Activated CD8-positive, alpha-beta T cell treated with anti-CD3 and anti-CD28 coated beads for 36 hours (primary cell): Measurements from ENCODE around the gene MRPS18C. TPM values are rescaled to one million over a fixed set of nuclear protein-coding genes. Genes with fewer than 3 reads are reported as not detected.
"Not testable (repeated sequence)": the region's sequence is repeated elsewhere in the genome, so short reads cannot be mapped to it uniquely, and the experiment has no call there.

ENCODE experiments used
- ATAC-seq: fragments of 200-7000 bp; cut with Tn5 transposase; one replicate; pipeline ENCODE4 v1.10.0; 2021; ENCODE audit warnings: mild to moderate bottlenecking, moderate library complexity
- CTCF ChIA-PET: fragments of 350-600 bp; sonication (Branson Sonifier 250); formaldehyde crosslinking; loops from one replicate; lab custom pipeline; 2021; ENCODE audit warnings: antibody characterized with exemption; lab: Charles Lee
- POLR2A ChIA-PET: fragments of 350-600 bp; sonication (Branson Sonifier 250); formaldehyde crosslinking; loops from one replicate; lab custom pipeline; 2021; ENCODE audit warnings: antibody characterized with exemption; lab: Charles Lee
- DNase-seq: peaks from one replicate; pipeline ENCODE4 v3.0.0-alpha.2; 2020
- H3K27ac Mint-ChIP-seq: one replicate; pipeline ENCODE4 v1.8.0; 2021; ENCODE audit warnings: mild to moderate bottlenecking, mixed read lengths
- H3K27me3 Mint-ChIP-seq: one replicate; pipeline ENCODE4 v1.8.0; 2021; ENCODE audit warnings: mixed read lengths
- H3K36me3 Mint-ChIP-seq: one replicate; pipeline ENCODE4 v1.8.0; 2021; ENCODE audit warnings: low read depth, mixed read lengths
- H3K4me1 Mint-ChIP-seq: one replicate; pipeline ENCODE4 v1.8.0; 2021; ENCODE audit warnings: low read depth, mixed read lengths
- H3K4me3 Mint-ChIP-seq: one replicate; pipeline ENCODE4 v1.8.0; 2021; ENCODE audit warnings: mild to moderate bottlenecking, moderate library complexity, mixed read lengths
- H3K9me3 Mint-ChIP-seq: one replicate; pipeline ENCODE4 v1.8.0; 2021; ENCODE audit warnings: mixed read lengths
- intact Hi-C: fragments of 100-400 bp; cut with micrococcal nuclease; formaldehyde crosslinking; loops from one replicate; pipeline ENCODE4 v1.10.0; 2022
- total RNA-seq, 2 experiments: library from RNA; stranded (reverse); gene quantifications; one replicate each; pipeline ENCODE4 v1.2.3, GENCODE V29; 2021
- TF ChIP-seq, protein P1 (sequence below): fragments of 200-600 bp; IDR thresholded peaks from one replicate; pipeline ENCODE4 v1.8.0; 2022; ENCODE audit warnings: antibody characterized with exemption, mild to moderate bottlenecking

The MRPS18C gene
- total RNA-seq, 2 experiments from 2014 or later = 62.7 to 64.0 TPM

DNA sequence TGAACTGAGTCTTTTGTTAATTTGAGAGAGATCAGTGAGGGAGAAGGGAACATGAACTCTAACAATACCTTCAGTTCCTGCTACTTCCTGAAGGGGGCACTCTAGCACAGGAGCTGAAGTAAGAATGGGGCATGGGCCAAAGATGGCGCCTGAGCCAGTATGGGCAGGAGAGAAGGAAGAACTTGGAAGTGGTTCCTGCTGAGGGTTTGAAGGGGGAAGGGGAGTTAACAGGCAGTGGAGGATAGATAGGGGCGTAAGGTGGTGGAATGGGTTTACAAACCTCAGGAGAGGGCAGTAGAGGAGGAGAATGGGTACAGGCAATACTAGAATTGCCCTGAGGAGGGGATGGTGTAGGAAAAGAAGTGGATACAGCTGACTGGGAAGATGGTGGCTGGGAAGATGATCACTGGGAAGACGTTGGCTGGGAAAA, 53.3 kb downstream of the MRPS18C start:
- not testable (repeated sequence) for H3K9me3 Mint-ChIP-seq, H3K4me3 Mint-ChIP-seq, H3K27ac Mint-ChIP-seq, H3K36me3 Mint-ChIP-seq, H3K4me1 Mint-ChIP-seq, H3K27me3 Mint-ChIP-seq
- ChIA-PET CTCF (interaction anchor here (1.0 to 6.3 kb wide), 15 partner anchors 11 to 138 kb away, joined by 3 to 76 read pairs (median 5); partner anchors contain the start of genes ABRAXAS1 and GPAT3), POLR2A (interaction anchor here (0.9 to 1.1 kb wide), 2 partner anchors 10 to 45 kb away, joined by 3 to 4 read pairs; no protein-coding TSS in a partner anchor)
- TF ChIP-seq, protein P1, sequence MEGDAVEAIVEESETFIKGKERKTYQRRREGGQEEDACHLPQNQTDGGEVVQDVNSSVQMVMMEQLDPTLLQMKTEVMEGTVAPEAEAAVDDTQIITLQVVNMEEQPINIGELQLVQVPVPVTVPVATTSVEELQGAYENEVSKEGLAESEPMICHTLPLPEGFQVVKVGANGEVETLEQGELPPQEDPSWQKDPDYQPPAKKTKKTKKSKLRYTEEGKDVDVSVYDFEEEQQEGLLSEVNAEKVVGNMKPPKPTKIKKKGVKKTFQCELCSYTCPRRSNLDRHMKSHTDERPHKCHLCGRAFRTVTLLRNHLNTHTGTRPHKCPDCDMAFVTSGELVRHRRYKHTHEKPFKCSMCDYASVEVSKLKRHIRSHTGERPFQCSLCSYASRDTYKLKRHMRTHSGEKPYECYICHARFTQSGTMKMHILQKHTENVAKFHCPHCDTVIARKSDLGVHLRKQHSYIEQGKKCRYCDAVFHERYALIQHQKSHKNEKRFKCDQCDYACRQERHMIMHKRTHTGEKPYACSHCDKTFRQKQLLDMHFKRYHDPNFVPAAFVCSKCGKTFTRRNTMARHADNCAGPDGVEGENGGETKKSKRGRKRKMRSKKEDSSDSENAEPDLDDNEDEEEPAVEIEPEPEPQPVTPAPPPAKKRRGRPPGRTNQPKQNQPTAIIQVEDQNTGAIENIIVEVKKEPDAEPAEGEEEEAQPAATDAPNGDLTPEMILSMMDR = peak; percentile 82
- peak; percentile 73 for DNase-seq
- intact Hi-C loops = loop anchor here (1.0 kb wide), 1 partner anchor 131 kb away; no protein-coding TSS in a partner anchor
- peak; percentile 67 for ATAC-seq

DNA sequence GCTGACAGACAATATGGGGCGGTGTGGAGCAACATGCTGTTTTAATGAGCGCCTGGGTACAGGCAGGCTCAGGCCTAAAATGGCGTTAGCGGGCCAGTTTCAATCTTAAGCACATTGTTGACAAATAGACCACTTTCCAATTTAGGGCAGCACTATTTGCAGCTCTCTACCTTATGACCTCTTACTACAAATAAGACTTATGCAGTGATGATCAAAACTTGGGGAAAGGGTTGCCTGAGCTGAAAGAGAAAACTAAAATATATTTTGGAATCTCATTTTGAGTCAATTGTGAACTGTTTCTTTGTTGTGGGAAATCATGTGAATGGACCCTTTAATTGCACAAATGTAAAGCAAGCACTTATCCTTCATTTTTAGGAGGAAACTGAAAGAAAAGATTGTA, 54.6 kb downstream of the MRPS18C start:
- CTCF ChIA-PET = interaction anchor here (0.7 to 6.3 kb wide), 6 partner anchors 19 to 132 kb away, joined by 3 to 76 read pairs (median 4); partner anchors contain the start of gene GPAT3
- no peak for ATAC-seq
- no peak overlapping the region for H3K4me3 Mint-ChIP-seq
- no peaks in the 10 kb centered on the region for H3K4me1 Mint-ChIP-seq
- TF ChIP-seq, protein P1 = no peak
- no peak overlapping the region for H3K27ac Mint-ChIP-seq
- intact Hi-C loops = no loop called here
- DNase-seq = no peak
- H3K27me3 Mint-ChIP-seq = no peaks in the 10 kb centered on the region
- H3K9me3 Mint-ChIP-seq = no peaks in the 10 kb centered on the region
- no peaks in the 10 kb centered on the region for H3K36me3 Mint-ChIP-seq
- POLR2A ChIA-PET = no interaction called here

Other genes with a start within 250 kb of the MRPS18C start
- gene COQ2, start 171.3 kb upstream of the MRPS18C start, total RNA-seq = 10 to 100 TPM; 18.3 to 20.3 TPM
- 1 to 10 TPM; 5.5 to 6.0 TPM for gene HPSE, start 121.2 kb upstream of the MRPS18C start, total RNA-seq
- 10 to 100 TPM in 1 of 2 experiments, 1 to 10 TPM in 1; 9.3 to 10.4 TPM for gene HELQ, start 235 bp upstream of the MRPS18C start, total RNA-seq
- 10 to 100 TPM; 19.4 to 20.6 TPM for gene ABRAXAS1, start 29.0 kb downstream of the MRPS18C start, total RNA-seq
- gene GPAT3, start 80.0 kb downstream of the MRPS18C start, total RNA-seq = 1 to 10 TPM; 1.6 to 2.7 TPM